H1 (cell line): ENCODE data around the gene NETO2. TPM values are rescaled to one million over a fixed set of nuclear protein-coding genes. Genes with fewer than 3 reads are reported as not detected.

ENCODE experiments used
- CTCF ChIA-PET: fragments of 300-600 bp; sonication (Branson Sonifier 250); formaldehyde crosslinking; loops from one replicate; lab custom pipeline; 2021; ENCODE audit not compliant: partially characterized antibody; lab: Charles Lee
- POLR2A ChIA-PET: fragments of 300-600 bp; sonication (Branson Sonifier 250); formaldehyde crosslinking; loops from one replicate; lab custom pipeline; 2021; ENCODE audit warnings: inconsistent platforms; ENCODE audit not compliant: partially characterized antibody; lab: Charles Lee
- DNase-seq, 2 experiments: peaks; one replicate each; pipeline versions ENCODE4 v3.0.0 to v3.0.0-alpha.2; 2010 to 2022; ENCODE audit warnings: low spot score in 2 of 2, low read depth in 1 of 2, mixed read lengths in 1 of 2
- FAIRE-seq: peaks from 2 replicates; lab custom pipeline; 2011; peaks lifted over from hg19 to GRCh38; lab: Jason Lieb, UNC
- H2AFZ ChIP-seq: 2 replicates; pipeline ENCODE4 v1.8.1; 2012; ENCODE audit warnings: low read length, inconsistent platforms
- H2AK5ac ChIP-seq: 2 replicates; pipeline ENCODE4 v1.6.1; 2013; ENCODE audit warnings: low read depth, low read length
- H2BK120ac ChIP-seq: replicated peaks from 2 replicates; pipeline ENCODE3; 2013; ENCODE audit warnings: low read depth, low read length, inconsistent platforms
- H2BK12ac ChIP-seq: 2 replicates; pipeline ENCODE4 v1.6.1; 2013; ENCODE audit warnings: low read depth, low read length
- H2BK15ac ChIP-seq: 2 replicates; pipeline ENCODE4 v1.6.1; 2013; ENCODE audit warnings: low read length
- H2BK20ac ChIP-seq: 2 replicates; pipeline ENCODE4 v1.6.1; 2013; ENCODE audit warnings: low read length
- H2BK5ac ChIP-seq: 2 replicates; pipeline ENCODE4 v1.6.1; 2013; ENCODE audit warnings: low read depth, low read length
- H3K14ac ChIP-seq: 2 replicates; pipeline ENCODE4 v1.6.1; 2013; ENCODE audit warnings: inconsistent platforms; ENCODE audit not compliant: insufficient read length
- H3K18ac ChIP-seq: 2 replicates; pipeline ENCODE4 v1.6.1; 2013; ENCODE audit warnings: low read length; ENCODE audit errors: extremely low read depth
- H3K23ac ChIP-seq: 2 replicates; pipeline ENCODE4 v1.6.1; 2013; ENCODE audit warnings: inconsistent platforms; ENCODE audit not compliant: insufficient read length
- H3K23me2 ChIP-seq: 2 replicates; pipeline ENCODE4 v1.6.1; 2013; ENCODE audit warnings: low read depth, low read length
- H3K27ac ChIP-seq: 2 replicates; pipeline ENCODE4 v1.6.1; 2011; ENCODE audit warnings: low read depth, low read length, inconsistent platforms
- H3K27me3 ChIP-seq, 4 experiments: replicated peaks in 1 of 4; 1 replicate in 1 of 4; 2 replicates in 3 of 4; pipeline versions ENCODE4 v1.6.1 to v1.8.1; 2011 to 2013; ENCODE audit warnings: low read length in 3 of 4, mild to moderate bottlenecking in 3 of 4, inconsistent platforms in 2 of 4, mixed read lengths in 2 of 4, moderate library complexity in 1 of 4; ENCODE audit not compliant: control insufficient read depth in 3 of 4, insufficient read depth in 3 of 4; ENCODE audit errors: extremely low read depth in 1 of 4
- H3K36me3 ChIP-seq, 4 experiments: 2 replicates each; pipeline versions ENCODE4 v1.6.1 to v1.8.1; 2011 to 2013; ENCODE audit warnings: mild to moderate bottlenecking in 4 of 4, low read length in 3 of 4, moderate library complexity in 2 of 4, control low read depth in 1 of 4, inconsistent platforms in 1 of 4; ENCODE audit not compliant: insufficient read depth in 4 of 4, control insufficient read depth in 2 of 4
- H3K4ac ChIP-seq: replicated peaks from 2 replicates; pipeline ENCODE3; 2013; ENCODE audit warnings: low read length, low read depth, mixed read lengths, inconsistent platforms; ENCODE audit not compliant: insufficient read length
- H3K4me1 ChIP-seq, 4 experiments: replicated peaks in 1 of 4; 1 replicate in 1 of 4; 2 replicates in 3 of 4; pipeline versions ENCODE4 v1.6.1 to v1.8.1; 2011 to 2013; ENCODE audit warnings: low read length in 3 of 4, inconsistent platforms in 2 of 4, mixed read lengths in 1 of 4; ENCODE audit not compliant: insufficient read depth in 4 of 4, control insufficient read depth in 3 of 4
- H3K4me2 ChIP-seq, 2 experiments: 2 replicates each; pipeline versions ENCODE4 v1.6.1 to v1.8.1; 2011 to 2013; ENCODE audit warnings: low read depth in 2 of 2, low read length in 2 of 2, control low read depth in 1 of 2, inconsistent platforms in 1 of 2, mild to moderate bottlenecking in 1 of 2; ENCODE audit not compliant: insufficient read depth in 1 of 2
- H3K4me3 ChIP-seq, 4 experiments: fragments of 200-600, 300-600 bp in 1 of 4; sonication (generic), shearing (Covaris generic), sonication (Bioruptor Twin) in 1 of 4; 2 replicates each; pipeline versions ENCODE4 v1.5.1 to v1.8.1; 2011 to 2016; ENCODE audit warnings: low read length in 4 of 4, low read depth in 3 of 4, control low read depth in 2 of 4, inconsistent platforms in 2 of 4, mild to moderate bottlenecking in 2 of 4, mixed read lengths in 1 of 4, moderate library complexity in 1 of 4; ENCODE audit not compliant: insufficient read depth in 2 of 4; ENCODE audit errors: extremely low read depth in 1 of 4
- H3K56ac ChIP-seq: replicated peaks from 2 replicates; pipeline ENCODE3; 2013; ENCODE audit warnings: low read depth, mild to moderate bottlenecking, mixed read lengths, low read length, inconsistent platforms; ENCODE audit not compliant: insufficient read length
- H3K79me1 ChIP-seq: 2 replicates; pipeline ENCODE4 v1.6.1; 2013; ENCODE audit warnings: low read depth, low read length, control low read depth
- H3K79me2 ChIP-seq, 2 experiments: 2 replicates each; pipeline versions ENCODE4 v1.6.1 to v1.8.1; 2012 to 2013; ENCODE audit warnings: low read length in 2 of 2, mild to moderate bottlenecking in 2 of 2, inconsistent platforms in 1 of 2; ENCODE audit not compliant: insufficient read depth in 2 of 2, control insufficient read depth in 1 of 2
- H3K9ac ChIP-seq, 4 experiments: replicated peaks in 1 of 4; 1 replicate in 1 of 4; 2 replicates in 3 of 4; pipeline versions ENCODE4 v1.6.1 to v1.8.1; 2011 to 2013; ENCODE audit warnings: low read depth in 3 of 4, low read length in 3 of 4, control low read depth in 2 of 4, mild to moderate bottlenecking in 2 of 4, moderate library complexity in 2 of 4, inconsistent platforms in 1 of 4; ENCODE audit errors: extremely low read depth in 1 of 4
- H3K9me3 ChIP-seq, 2 experiments: 2 replicates each; pipeline versions ENCODE4 v1.6.1 to v1.8.1; 2012 to 2013; ENCODE audit warnings: mild to moderate bottlenecking in 2 of 2, moderate library complexity in 2 of 2, control low read depth in 1 of 2, inconsistent platforms in 1 of 2, low read depth in 1 of 2, low read length in 1 of 2, mixed read lengths in 1 of 2; ENCODE audit not compliant: insufficient read depth in 2 of 2
- H4K20me1 ChIP-seq, 2 experiments: replicated peaks in 1 of 2; 2 replicates each; pipeline versions ENCODE3 to v1.8.1; 2011 to 2013; ENCODE audit warnings: inconsistent platforms in 2 of 2, low read length in 2 of 2, mild to moderate bottlenecking in 1 of 2; ENCODE audit not compliant: insufficient read depth in 2 of 2, control insufficient read depth in 1 of 2
- H4K5ac ChIP-seq: 2 replicates; pipeline ENCODE4 v1.6.1; 2013; ENCODE audit warnings: low read length, low read depth, mixed read lengths, inconsistent platforms; ENCODE audit not compliant: insufficient read length
- H4K8ac ChIP-seq: 2 replicates; pipeline ENCODE4 v1.8.0; 2013; ENCODE audit warnings: mild to moderate bottlenecking, moderate library complexity, low read length, inconsistent platforms; ENCODE audit not compliant: insufficient read depth; ENCODE audit errors: extremely low read depth
- H4K91ac ChIP-seq: replicated peaks from 2 replicates; pipeline ENCODE3; 2013; ENCODE audit warnings: low read length, mixed read lengths, inconsistent platforms; ENCODE audit not compliant: insufficient read length
- NRF1 ChIP-seq: IDR thresholded peaks from 2 replicates; pipeline ENCODE4 v1.6.1; 2011; ENCODE audit warnings: mild to moderate bottlenecking, low read depth, low read length, improper control_type of control experiment
- RAD21 ChIP-seq, 2 experiments: IDR thresholded peaks in 1 of 2; conservative IDR thresholded peaks in 1 of 2; 2 replicates each; pipeline ENCODE4 v1.6.1; 2011; ENCODE audit warnings: low read depth in 2 of 2, low read length in 2 of 2, improper control_type of control experiment in 1 of 2, inconsistent platforms in 1 of 2, mild to moderate bottlenecking in 1 of 2, moderate library complexity in 1 of 2
- WGBS, 2 experiments: shearing (Covaris generic) in 1 of 2; methylation state at CpG; one replicate each; pipeline versions ENCODE4 v1.1.6 to v1.1.7; 2013 to 2015; ENCODE audit warnings: low lambda C conversion rate in 2 of 2, mixed read lengths in 2 of 2, inconsistent platforms in 1 of 2, low coverage in 1 of 2, missing lambda C conversion rate in 1 of 2; ENCODE audit not compliant: insufficient replicate concordance in 2 of 2, insufficient coverage in 1 of 2, insufficient read length in 1 of 2; ENCODE audit errors: extremely low coverage in 1 of 2, missing lambda C conversion rate in 1 of 2; 5-methylcytosine and 5-hydroxymethylcytosine counted together
- polyA plus RNA-seq, 7 experiments: library from polyadenylated mRNA; depleted of rRNA in 3 of 7; stranded (reverse) in 5 of 7; unstranded in 2 of 7; fragments of >200 nt in 5 of 7; fragments of 200-250 nt in 2 of 7; gene quantifications; 1 replicate in 5 of 7; 2 replicates in 1 of 7; 4 replicates in 1 of 7; pipeline versions ENCODE4 v1.2.1 to v1.2.3, GENCODE V29; 2011 to 2013; ENCODE audit warnings: missing spikeins in 2 of 7, mixed read lengths in 2 of 7
- total RNA-seq: library from RNA; stranded (reverse); fragmentation: NEBNext Ultra II Directional; extraction: Animal tissue kit (Norgen Biotek cat#: 25700); gene quantifications from 2 replicates; pipeline ENCODE4 v1.2.1, GENCODE V29; 2021
- TF ChIP-seq, protein P1 (sequence below): IDR thresholded peaks from 2 replicates; pipeline ENCODE4 v1.6.1; 2011; ENCODE audit warnings: low read length, improper control_type of control experiment

The NETO2 gene
- total and polyA plus RNA-seq, 2 of the 8 experiments (the other 6 are each of a cell fraction or from before 2014, with no cell fraction given): 9.4 to 12.5 TPM

DNA sequence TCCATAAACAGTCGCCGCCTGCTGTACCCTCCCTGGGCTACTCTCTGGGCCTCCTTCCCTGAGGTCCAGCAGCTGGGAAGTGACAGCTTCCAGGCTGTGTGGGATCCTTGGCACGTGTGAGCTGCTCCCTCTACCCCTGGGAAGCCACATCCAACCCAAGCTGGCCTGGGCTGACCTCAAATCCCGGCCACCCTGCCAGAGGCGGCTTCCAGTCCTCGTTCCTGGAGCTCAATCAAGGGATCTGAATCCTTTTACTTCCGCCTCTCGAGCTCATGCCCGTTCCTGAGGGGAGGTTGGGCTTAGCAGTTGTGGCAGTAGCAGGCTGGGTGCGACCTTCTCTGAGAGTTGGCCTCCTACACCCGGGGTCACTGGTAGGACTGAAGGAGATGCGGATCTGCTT lies 82.5 kb downstream of the NETO2 start:
- H3K79me2 ChIP-seq: no peaks in the 10 kb centered on the region
- H3K9ac ChIP-seq: no peak overlapping the region
- no peak overlapping the region for H3K27ac ChIP-seq
- no peak overlapping the region for H3K14ac ChIP-seq
- no peaks in the 10 kb centered on the region for H3K36me3 ChIP-seq
- H2AFZ ChIP-seq: 0 out of 2 replicates have a peak overlapping the region, but pooled peaks have one; percentile 10
- H2BK5ac ChIP-seq: no peak overlapping the region
- no peak overlapping the region for H3K18ac ChIP-seq
- H2AK5ac ChIP-seq: no peak overlapping the region
- 0 out of 2 replicates have a peak overlapping the region, but pooled peaks have one; percentile 7 for H2BK12ac ChIP-seq
- peaks cover 0 to 3% (median 0%) of the 10 kb centered on the region in 4 experiments; a peak in 1 of 7 replicates for H3K4me1 ChIP-seq
- H4K91ac ChIP-seq: no peak overlapping the region
- no peak overlapping the region for H2BK20ac ChIP-seq
- H3K79me1 ChIP-seq: no peaks in the 10 kb centered on the region
- TF ChIP-seq RAD21 (IDR thresholded peaks at IDR 0.05 in 1 of 2, conservative IDR thresholded peaks at IDR 0.05 in 1 of 2; ENCODE audit: low read depth in 2 of 2, low read length in 2 of 2): no peak
- no peak for TF ChIP-seq NRF1
- TF ChIP-seq, protein P1, sequence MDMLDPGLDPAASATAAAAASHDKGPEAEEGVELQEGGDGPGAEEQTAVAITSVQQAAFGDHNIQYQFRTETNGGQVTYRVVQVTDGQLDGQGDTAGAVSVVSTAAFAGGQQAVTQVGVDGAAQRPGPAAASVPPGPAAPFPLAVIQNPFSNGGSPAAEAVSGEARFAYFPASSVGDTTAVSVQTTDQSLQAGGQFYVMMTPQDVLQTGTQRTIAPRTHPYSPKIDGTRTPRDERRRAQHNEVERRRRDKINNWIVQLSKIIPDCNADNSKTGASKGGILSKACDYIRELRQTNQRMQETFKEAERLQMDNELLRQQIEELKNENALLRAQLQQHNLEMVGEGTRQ: no peak
- H3K4ac ChIP-seq: no peak overlapping the region
- no peaks in the 10 kb centered on the region for H3K9me3 ChIP-seq
- no peak overlapping the region for H3K4me2 ChIP-seq
- 92% methylated on average over 11 of the region's 12 CpGs; no CpG with 5 or more reads in 1 of the 2 experiments for WGBS, 2 experiments
- no peak overlapping the region for H4K5ac ChIP-seq
- CTCF ChIA-PET: interaction anchor here (0.6 to 2.9 kb wide), 4 partner anchors 12 to 43 kb away, joined by 3 to 12 read pairs (median 4); no protein-coding TSS in a partner anchor
- peaks cover 6% of the 10 kb centered on the region; the same call in 1 of the 2 replicates for H3K23me2 ChIP-seq
- no peak for DNase-seq
- H3K4me3 ChIP-seq: no peak overlapping the region
- no peak overlapping the region for H3K56ac ChIP-seq
- peaks cover 0 to 4% of the 10 kb centered on the region in 2 experiments for H4K20me1 ChIP-seq
- H4K8ac ChIP-seq: no peak overlapping the region; the same call in 1 of the 2 replicates
- no peak overlapping the region for H3K23ac ChIP-seq
- FAIRE-seq: no peak
- no peaks in the 10 kb centered on the region for H3K27me3 ChIP-seq
- no peak overlapping the region for H2BK120ac ChIP-seq
- H2BK15ac ChIP-seq: no peak overlapping the region
- POLR2A ChIA-PET: interaction anchor here (1.1 kb wide), 1 partner anchor 20 kb away, joined by 3 read pairs; no protein-coding TSS in a partner anchor
